Osteocyte (in vitro differentiated cells): ENCODE data around the gene LYPD1. TPM values are rescaled to one million over a fixed set of nuclear protein-coding genes. Genes with fewer than 3 reads are reported as not detected.

ENCODE experiments used
- DNase-seq: peaks from one replicate; pipeline ENCODE4 v3.0.0; 2021; ENCODE audit warnings: mixed read lengths; ENCODE audit not compliant: unreplicated experiment; ENCODE audit errors: extremely low spot score
- H3K27ac Mint-ChIP-seq: one replicate; pipeline ENCODE4 v1.8.0; 2021; ENCODE audit warnings: mild to moderate bottlenecking, mixed read lengths; ENCODE audit not compliant: unreplicated experiment
- H3K27me3 Mint-ChIP-seq: one replicate; pipeline ENCODE4 v1.8.0; 2021; ENCODE audit warnings: mixed read lengths; ENCODE audit not compliant: unreplicated experiment
- H3K36me3 Mint-ChIP-seq: one replicate; pipeline ENCODE4 v1.8.0; 2021; ENCODE audit warnings: mixed read lengths; ENCODE audit not compliant: unreplicated experiment
- H3K4me1 Mint-ChIP-seq: one replicate; pipeline ENCODE4 v1.8.0; 2021; ENCODE audit warnings: mixed read lengths; ENCODE audit not compliant: unreplicated experiment
- H3K4me3 Mint-ChIP-seq: one replicate; pipeline ENCODE4 v1.8.0; 2021; ENCODE audit warnings: mild to moderate bottlenecking, moderate library complexity, mixed read lengths; ENCODE audit not compliant: unreplicated experiment
- H3K9me3 Mint-ChIP-seq: one replicate; pipeline ENCODE4 v1.8.0; 2021; ENCODE audit warnings: mixed read lengths; ENCODE audit not compliant: unreplicated experiment
- CTCF ChIP-seq: fragments of 200-600 bp; sonication (generic); IDR thresholded peaks from 2 replicates; pipeline ENCODE4 v1.5.0; 2021; ENCODE audit warnings: antibody characterized with exemption, mild to moderate bottlenecking, moderate library complexity
- total RNA-seq: library from RNA; stranded (reverse); gene quantifications from 2 replicates; pipeline ENCODE4 v1.2.1, GENCODE V29; 2021

The LYPD1 gene
- total RNA-seq, 1 donor from 2014 or later: 0.19 TPM

DNA sequence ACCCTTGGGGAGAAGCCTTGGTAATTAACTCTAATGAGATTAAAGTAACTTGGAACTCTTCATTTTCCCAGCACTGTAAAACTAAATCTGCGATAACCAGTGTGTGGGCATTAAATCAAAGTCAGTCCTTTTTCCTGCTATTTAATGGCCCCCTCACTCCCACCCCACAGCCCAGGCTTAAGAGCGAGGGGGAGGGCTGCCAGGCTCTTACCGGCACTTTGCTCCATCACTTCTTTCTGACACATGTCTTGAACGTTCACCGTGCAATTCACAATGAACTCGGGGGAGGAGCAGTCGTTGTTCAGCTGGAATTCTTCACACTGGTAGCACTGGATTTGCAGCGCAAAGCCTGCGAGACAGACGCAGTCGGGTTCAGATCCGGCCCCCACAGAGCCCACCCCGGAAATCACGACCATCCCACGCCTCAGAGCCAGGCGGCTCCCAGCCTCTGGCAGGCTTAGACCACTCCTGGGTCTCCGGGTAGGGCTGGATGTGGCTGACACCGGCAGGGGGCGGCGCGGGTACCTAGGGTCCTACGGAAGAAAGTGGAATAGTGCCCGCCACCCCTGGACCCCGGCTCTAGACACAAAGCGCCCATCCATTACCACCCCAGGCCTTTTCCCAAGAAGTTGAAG lies 1.7 kb downstream of the LYPD1 start:
- DNase-seq: no peak

DNA sequence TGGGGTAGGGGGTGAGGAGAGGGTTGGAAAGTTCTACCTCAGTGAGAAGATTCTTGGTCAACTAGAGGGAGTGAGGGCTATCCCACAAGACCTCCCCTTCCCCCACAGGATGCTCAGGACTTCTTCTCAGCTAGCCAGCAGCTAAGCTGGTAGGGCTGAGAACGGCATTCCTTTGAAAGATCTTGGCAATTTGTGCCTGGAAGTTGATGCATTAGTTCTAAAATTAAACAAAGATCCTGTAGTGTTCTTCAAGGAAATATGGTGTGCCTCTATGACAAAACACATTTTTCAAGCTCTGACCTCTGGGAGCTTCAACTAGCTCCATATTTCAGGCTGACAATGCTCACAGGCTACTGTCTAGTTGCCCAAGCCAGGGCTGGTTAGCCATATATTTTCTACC lies 2.3 kb downstream of the LYPD1 start:
- no peak for DNase-seq
- Mint-ChIP-seq H3K4me3 (no peak overlapping the region), H3K36me3 (no peaks in the 10 kb centered on the region)

More for the DNA sequence above, 1.7 kb downstream of the LYPD1 start:
- peaks cover 14% of the 10 kb centered on the region for H3K4me1 Mint-ChIP-seq
- no peak overlapping the region for H3K27ac Mint-ChIP-seq
- peaks cover 57% of the 10 kb centered on the region for H3K27me3 Mint-ChIP-seq
- H3K9me3 Mint-ChIP-seq: no peaks in the 10 kb centered on the region
- H3K36me3 Mint-ChIP-seq: no peaks in the 10 kb centered on the region
- H3K4me3 Mint-ChIP-seq: no peak overlapping the region
- TF ChIP-seq CTCF: no peak

GRCh38 chr2:132665401-132666140 lies 4.4 kb downstream of the LYPD1 start:
- no peak for DNase-seq
- Mint-ChIP-seq H3K27ac (no peak overlapping the region), H3K4me3 (no peak overlapping the region), H3K9me3 (no peaks in the 10 kb centered on the region), H3K27me3 (peaks cover 39% of the 10 kb centered on the region), H3K4me1 (peaks cover 11% of the 10 kb centered on the region), H3K36me3 (no peaks in the 10 kb centered on the region)
- TF ChIP-seq CTCF: no peak

More for the DNA sequence above, 2.3 kb downstream of the LYPD1 start:
- peaks cover 18% of the 10 kb centered on the region for H3K4me1 Mint-ChIP-seq
- peaks cover 52% of the 10 kb centered on the region for H3K27me3 Mint-ChIP-seq
- H3K9me3 Mint-ChIP-seq: no peaks in the 10 kb centered on the region
- no peak for TF ChIP-seq CTCF
- no peak overlapping the region for H3K27ac Mint-ChIP-seq

GRCh38 chr2:132664096-132664495 lies 5.9 kb downstream of the LYPD1 start:
- Mint-ChIP-seq H3K27ac (no peak overlapping the region), H3K4me1 (peaks cover 7% of the 10 kb centered on the region), H3K36me3 (no peaks in the 10 kb centered on the region), H3K27me3 (peaks cover 36% of the 10 kb centered on the region), H3K4me3 (no peak overlapping the region), H3K9me3 (no peaks in the 10 kb centered on the region)
- no peak for DNase-seq
- no peak for TF ChIP-seq CTCF

DNA sequence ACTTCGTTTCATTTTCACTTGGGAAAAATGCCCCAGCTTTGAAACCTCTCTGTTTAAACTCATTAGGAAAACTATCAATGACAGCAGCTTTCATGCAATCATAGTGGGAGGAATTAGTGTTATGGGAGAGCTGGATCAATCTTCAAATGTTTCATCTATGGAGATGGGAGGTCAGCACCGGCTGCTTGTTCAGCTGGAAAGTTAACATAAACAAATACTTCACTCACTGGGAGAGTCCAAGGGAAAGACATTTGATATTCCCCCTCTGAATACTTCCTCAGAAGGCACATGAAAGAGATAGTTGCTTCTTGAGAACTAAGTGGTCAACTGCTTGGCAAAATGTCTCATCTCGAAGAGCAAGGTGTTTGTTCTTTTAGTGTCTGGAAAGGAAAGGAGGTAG lies 7.3 kb downstream of the LYPD1 start:
- Mint-ChIP-seq H3K4me1 (peaks cover 7% of the 10 kb centered on the region), H3K27ac (no peak overlapping the region), H3K9me3 (no peaks in the 10 kb centered on the region), H3K27me3 (peaks cover 30% of the 10 kb centered on the region), H3K36me3 (no peaks in the 10 kb centered on the region), H3K4me3 (peak overlapping the region; percentile 23)
- TF ChIP-seq CTCF: no peak
- DNase-seq: no peak
